PC-9 (cell line): ENCODE data around the gene PNKD.

Source experiments
- CTCF ChIP-seq: fragments of 200-600 bp; sonication (generic); conservative IDR thresholded peaks from 2 replicates; pipeline ENCODE4 v1.6.1; 2017; ENCODE audit warnings: mixed run types, antibody characterized with exemption, mild to moderate bottlenecking, moderate library complexity
- EZH2 ChIP-seq: fragments of 200-600 bp; sonication (generic); IDR thresholded peaks from 2 replicates; pipeline ENCODE4 v1.8.0; 2017; ENCODE audit warnings: antibody characterized with exemption, low read depth

- no peak for TF ChIP-seq CTCF
- TF ChIP-seq EZH2, result no peak
Observed at GRCh38 chr2:218328294-218328693, 58.0 kb downstream of the PNKD start.
